HEK293 (cell line): Measurements from ENCODE around the gene ABHD17C.

Experiments
- CTCF ChIA-PET: fragments of 350-600 bp; formaldehyde crosslinking; extraction: SDS; loops from one replicate; lab custom pipeline; 2021; ENCODE audit warnings: antibody characterized with exemption; lab: Yijun Ruan, JAX
- POLR2A ChIA-PET: fragments of 300-600 bp; formaldehyde crosslinking; extraction: SDS; loops from one replicate; lab custom pipeline; 2020; ENCODE audit warnings: antibody characterized with exemption, inconsistent platforms; lab: Yijun Ruan, JAX
- H3K27ac ChIP-seq: fragments of 200-500 bp; sonication (Bioruptor generic); 2 replicates; pipeline ENCODE4 v1.5.1; 2014; ENCODE audit warnings: low read depth, low read length, control low read depth, inconsistent platforms; ENCODE audit errors: extremely low read depth
- H3K36me3 ChIP-seq, 2 experiments: fragments of 200-500 bp in 1 of 2; sonication (Bioruptor generic) in 1 of 2; 1 replicate in 1 of 2; 2 replicates in 1 of 2; pipeline ENCODE4 v1.5.1; 2014 to 2017; ENCODE audit warnings: inconsistent platforms in 2 of 2, low read length in 2 of 2; ENCODE audit not compliant: control insufficient read depth in 2 of 2, insufficient read depth in 1 of 2
- H3K4me1 ChIP-seq: fragments of 200-500 bp; sonication (Bioruptor generic); 2 replicates; pipeline ENCODE4 v1.5.1; 2014; ENCODE audit warnings: mild to moderate bottlenecking, low read length, inconsistent platforms; ENCODE audit not compliant: control insufficient read depth, insufficient read depth
- H3K4me3 ChIP-seq: 2 replicates; pipeline ENCODE4 v1.5.1; 2011; ENCODE audit warnings: low read depth, mild to moderate bottlenecking, control low read depth, low read length, moderate library complexity
- H3K9me3 ChIP-seq: fragments of 200-500 bp; sonication (Bioruptor generic); 2 replicates; pipeline ENCODE4 v1.5.1; 2014; ENCODE audit warnings: low read depth, low read length, inconsistent platforms; ENCODE audit not compliant: control insufficient read depth, insufficient read depth
- GFI1B ChIP-seq: fragments of 450-650 bp; formaldehyde crosslinking; IDR thresholded peaks from 2 replicates; pipeline ENCODE4 v1.5.1; 2016; ENCODE audit warnings: missing biosample characterization, missing genetic modification characterization
- KLF17 ChIP-seq: fragments of 450-650 bp; formaldehyde crosslinking; IDR thresholded peaks from 2 replicates; pipeline ENCODE4 v1.5.1; 2016; ENCODE audit warnings: missing biosample characterization, missing genetic modification characterization
- KLF9 ChIP-seq: fragments of 450-650 bp; formaldehyde crosslinking; IDR thresholded peaks from 2 replicates; pipeline ENCODE4 v1.5.1; 2016; ENCODE audit warnings: missing biosample characterization, missing genetic modification characterization, low read depth
- MYNN ChIP-seq: fragments of 450-650 bp; formaldehyde crosslinking; IDR thresholded peaks from 2 replicates; pipeline ENCODE4 v1.5.1; 2016; ENCODE audit warnings: missing biosample characterization, missing genetic modification characterization, borderline replicate concordance
- REPIN1 ChIP-seq: fragments of 450-650 bp; formaldehyde crosslinking; IDR thresholded peaks from 2 replicates; pipeline ENCODE4 v1.5.1; 2017; ENCODE audit warnings: missing biosample characterization, missing genetic modification characterization, low read depth
- SCRT1 ChIP-seq: fragments of 450-650 bp; formaldehyde crosslinking; IDR thresholded peaks from 2 replicates; pipeline ENCODE4 v1.5.1; 2016; ENCODE audit warnings: missing biosample characterization, missing genetic modification characterization, borderline replicate concordance
- SP3 ChIP-seq: fragments of 450-650 bp; formaldehyde crosslinking; IDR thresholded peaks from 2 replicates; pipeline ENCODE4 v1.5.1; 2016; ENCODE audit warnings: missing biosample characterization, missing genetic modification characterization
- ZBTB1 ChIP-seq: fragments of 450-650 bp; formaldehyde crosslinking; IDR thresholded peaks from 2 replicates; pipeline ENCODE4 v1.5.1; 2016; ENCODE audit warnings: missing biosample characterization, missing genetic modification characterization
- ZBTB6 ChIP-seq: fragments of 450-650 bp; formaldehyde crosslinking; IDR thresholded peaks from 2 replicates; pipeline ENCODE4 v1.5.1; 2017; ENCODE audit warnings: missing biosample characterization, missing genetic modification characterization
- ZNF16 ChIP-seq: fragments of 450-650 bp; formaldehyde crosslinking; IDR thresholded peaks from 2 replicates; pipeline ENCODE4 v1.5.1; 2016; ENCODE audit warnings: low read depth, missing biosample characterization, missing genetic modification characterization
- ZNF266 ChIP-seq: fragments of 450-650 bp; formaldehyde crosslinking; IDR thresholded peaks from 2 replicates; pipeline ENCODE4 v1.5.1; 2016; ENCODE audit warnings: missing biosample characterization, missing genetic modification characterization, low read depth
- ZNF280C ChIP-seq: fragments of 450-650 bp; formaldehyde crosslinking; IDR thresholded peaks from 2 replicates; pipeline ENCODE4 v1.5.1; 2016; ENCODE audit warnings: missing biosample characterization, missing genetic modification characterization
- ZNF302 ChIP-seq: fragments of 450-650 bp; formaldehyde crosslinking; IDR thresholded peaks from 2 replicates; pipeline ENCODE4 v1.5.1; 2016; ENCODE audit warnings: missing biosample characterization, missing genetic modification characterization, low read depth
- ZNF335 ChIP-seq: fragments of 450-650 bp; formaldehyde crosslinking; conservative IDR thresholded peaks from 2 replicates; pipeline ENCODE4 v1.5.1; 2016; ENCODE audit warnings: missing biosample characterization, missing genetic modification characterization
- ZNF366 ChIP-seq: fragments of 450-650 bp; formaldehyde crosslinking; conservative IDR thresholded peaks from 2 replicates; pipeline ENCODE4 v1.5.1; 2016; ENCODE audit warnings: missing biosample characterization, missing genetic modification characterization
- ZNF404 ChIP-seq: fragments of 450-650 bp; formaldehyde crosslinking; IDR thresholded peaks from 2 replicates; pipeline ENCODE4 v1.5.1; 2017; ENCODE audit warnings: missing biosample characterization, missing genetic modification characterization
- ZNF449 ChIP-seq: fragments of 450-650 bp; formaldehyde crosslinking; IDR thresholded peaks from 2 replicates; pipeline ENCODE4 v1.5.1; 2017; ENCODE audit warnings: missing biosample characterization, mild to moderate bottlenecking, missing genetic modification characterization, moderate library complexity
- ZNF488 ChIP-seq: fragments of 450-650 bp; formaldehyde crosslinking; IDR thresholded peaks from 2 replicates; pipeline ENCODE4 v1.5.1; 2016; ENCODE audit warnings: missing biosample characterization, missing genetic modification characterization
- ZNF521 ChIP-seq: fragments of 450-650 bp; formaldehyde crosslinking; IDR thresholded peaks from 2 replicates; pipeline ENCODE4 v1.5.1; 2017; ENCODE audit warnings: missing biosample characterization, mild to moderate bottlenecking, missing genetic modification characterization
- ZNF600 ChIP-seq: fragments of 450-650 bp; formaldehyde crosslinking; IDR thresholded peaks from 2 replicates; pipeline ENCODE4 v1.5.1; 2016; ENCODE audit warnings: missing biosample characterization, missing genetic modification characterization
- ZNF645 ChIP-seq: fragments of 450-650 bp; formaldehyde crosslinking; IDR thresholded peaks from 2 replicates; pipeline ENCODE4; 2016; ENCODE audit warnings: missing biosample characterization, missing genetic modification characterization
- ZNF660 ChIP-seq: fragments of 450-650 bp; IDR thresholded peaks from 2 replicates; pipeline ENCODE4 v1.5.1; 2018; ENCODE audit warnings: missing biosample characterization, mild to moderate bottlenecking, missing genetic modification characterization
- ZNF664 ChIP-seq: fragments of 450-650 bp; formaldehyde crosslinking; IDR thresholded peaks from 2 replicates; pipeline ENCODE4 v1.5.1; 2016; ENCODE audit warnings: missing biosample characterization, missing genetic modification characterization
- ZNF692 ChIP-seq: fragments of 450-650 bp; formaldehyde crosslinking; IDR thresholded peaks from 2 replicates; pipeline ENCODE4 v1.5.1; 2016; ENCODE audit warnings: missing biosample characterization, missing genetic modification characterization
- ZNF701 ChIP-seq: fragments of 450-650 bp; formaldehyde crosslinking; IDR thresholded peaks from 2 replicates; pipeline ENCODE4 v1.5.1; 2016; ENCODE audit warnings: missing biosample characterization, missing genetic modification characterization
- ZSCAN4 ChIP-seq: fragments of 450-650 bp; formaldehyde crosslinking; IDR thresholded peaks from 2 replicates; pipeline ENCODE4 v1.5.1; 2017; ENCODE audit warnings: missing biosample characterization, missing genetic modification characterization

ABHD17C gene

GRCh38 chr15:80796407-80796806 lies 101.3 kb downstream of the ABHD17C start:
- Histone ChIP-seq H3K4me3 (no peak overlapping the region), H3K4me1 (no peaks in the 10 kb centered on the region), H3K27ac (no peak overlapping the region), H3K36me3 (no peaks in the 10 kb centered on the region), H3K9me3 (no peaks in the 10 kb centered on the region)
- TF ChIP-seq ZNF280C (tag by site-specific recombination) (no peak), ZNF404 (tag by site-specific recombination) (no peak), ZNF600 (tag by site-specific recombination) (no peak), ZNF692 (tag by site-specific recombination) (no peak), ZNF302 (tag by site-specific recombination) (no peak), ZNF366 (tag by site-specific recombination) (no peak), ZNF335 (tag by site-specific recombination) (no peak), ZNF660 (tag by site-specific recombination) (no peak), ZNF664 (no peak), ZNF266 (no peak), KLF9 (no peak), REPIN1 (tag by site-specific recombination) (no peak), ZNF521 (tag by site-specific recombination) (no peak), ZNF701 (tag by site-specific recombination) (no peak)
- ChIA-PET POLR2A (no interaction called here), CTCF (interaction anchor here (0.6 to 1.7 kb wide), 7 partner anchors 10 to 547 kb away, joined by 3 to 7 read pairs (median 3); partner anchors contain the start of gene CEMIP)

- CTCF ChIA-PET: interaction anchor here (1.4 kb wide), 1 partner anchor 19 kb away, joined by 5 read pairs; the partner anchor contains the start of gene CEMIP
- POLR2A ChIA-PET: no interaction called here
- Histone ChIP-seq H3K9me3 (no peaks in the 10 kb centered on the region), H3K27ac (no peak overlapping the region), H3K4me3 (no peak overlapping the region), H3K36me3 (no peaks in the 10 kb centered on the region), H3K4me1 (no peaks in the 10 kb centered on the region)
- no peak for TF ChIP-seq ZBTB6
- no peak for TF ChIP-seq GFI1B (tag by site-specific recombination)
- TF ChIP-seq ZSCAN4: no peak
- TF ChIP-seq ZBTB1 (tag by site-specific recombination): no peak
- no peak for TF ChIP-seq ZNF645 (tag by site-specific recombination)
- no peak for TF ChIP-seq KLF17
- no peak for TF ChIP-seq ZNF449 (tag by site-specific recombination)
- no peak for TF ChIP-seq SP3 (tag by site-specific recombination)
- TF ChIP-seq ZNF488: no peak
- TF ChIP-seq SCRT1 (tag by site-specific recombination): no peak
- no peak for TF ChIP-seq ZNF16
- TF ChIP-seq MYNN: no peak
These were observed 103.8 kb downstream of the ABHD17C start for GRCh38 chr15:80798911-80799310.
